Fibroblast of lung (primary cell): ENCODE data around the gene DLG2.

Source experiments
- CTCF ChIP-seq, 2 donors: IDR thresholded peaks in 1 of 2; conservative IDR thresholded peaks in 1 of 2; 1 replicate in 1 of 2; 2 replicates in 1 of 2; pipeline ENCODE4 v1.5.1; 2011 to 2012; ENCODE audit warnings: low read length in 2 of 2, control low read depth in 1 of 2, inconsistent platforms in 1 of 2, low read depth in 1 of 2, mild to moderate bottlenecking in 1 of 2
- EZH2 ChIP-seq: IDR thresholded peaks from 2 replicates; pipeline ENCODE4 v1.5.1; 2012; ENCODE audit warnings: low read length, control low read depth, mild to moderate bottlenecking; ENCODE audit errors: missing control alignments

GRCh38 chr11:83655976-83656375 lies 1971.2 kb downstream of the DLG2 start:
- TF ChIP-seq CTCF (conservative IDR thresholded peaks at IDR 0.05 in 1 of 2, IDR thresholded peaks at IDR 0.05 in 1 of 2; ENCODE audit: low read depth in 1 of 2, low read length in 2 of 2), result no peak
- no peak for TF ChIP-seq EZH2
